HG02852 (cell line): ENCODE results near the gene CD44.

Experiments
- ATAC-seq: cut with Tn5 transposase; IDR thresholded peaks from one replicate; pipeline ENCODE4 v1.9.1; 2021; ENCODE audit warnings: mild to moderate bottlenecking, moderate library complexity; ENCODE audit not compliant: unreplicated experiment

CD44 gene

GRCh38 chr11:35155677-35156076 lies 16.7 kb downstream of the CD44 start:
- no peak for ATAC-seq

- no peak for ATAC-seq
Measured at GRCh38 chr11:35157814-35158700, 19.1 kb downstream of the CD44 start.

GRCh38 chr11:35158701-35159510 lies 19.9 kb downstream of the CD44 start:
- ATAC-seq, result no peak

- ATAC-seq, result no peak
Measured at GRCh38 chr11:35160246-35160824, 21.4 kb downstream of the CD44 start.

GRCh38 chr11:35160902-35161597 lies 22.1 kb downstream of the CD44 start:
- ATAC-seq, result no peak

- no peak for ATAC-seq
Measured at GRCh38 chr11:35162745-35163144, 23.8 kb downstream of the CD44 start.

GRCh38 chr11:35163209-35163608 lies 24.2 kb downstream of the CD44 start:
- ATAC-seq, result no peak

- peak; percentile 43 for ATAC-seq
Measured at GRCh38 chr11:35163702-35164496, 24.9 kb downstream of the CD44 start.

- ATAC-seq, result no peak
Measured at GRCh38 chr11:35165030-35165422, 26.1 kb downstream of the CD44 start.

- ATAC-seq, result peak; percentile 80
Measured at GRCh38 chr11:35165423-35166368, 26.7 kb downstream of the CD44 start.

GRCh38 chr11:35166369-35167360 lies 27.7 kb downstream of the CD44 start:
- ATAC-seq, result no peak

GRCh38 chr11:35167426-35167954 lies 28.5 kb downstream of the CD44 start:
- no peak for ATAC-seq

- no peak for ATAC-seq
Measured at GRCh38 chr11:35168671-35169070, 29.7 kb downstream of the CD44 start.

GRCh38 chr11:35169112-35169511 lies 30.1 kb downstream of the CD44 start:
- ATAC-seq, result no peak

- ATAC-seq, result no peak
Measured at GRCh38 chr11:35169754-35170153, 30.8 kb downstream of the CD44 start.

- no peak for ATAC-seq
Measured at GRCh38 chr11:35170503-35170902, 31.5 kb downstream of the CD44 start.

- no peak for ATAC-seq
Measured at GRCh38 chr11:35171226-35171625, 32.3 kb downstream of the CD44 start.
